Measurements from ENCODE around the gene FASTKD1.

Gene FASTKD1

GRCh38 chr2:169507698-169508097 lies 66.0 kb downstream of the FASTKD1 start:
- no peak for DNase-seq (ENCODE audit: low read depth)
- H3K4me3 ChIP-seq (ENCODE audit: low read depth, low read length), result no peak overlapping the region
- no peak for TF ChIP-seq POLR2A (IDR thresholded peaks at IDR 0.05; ENCODE audit: extremely low read depth, insufficient read length)
- no peak for TF ChIP-seq MAX (IDR thresholded peaks at IDR 0.05; ENCODE audit: low read depth, low read length)
- no peak for TF ChIP-seq MYC (IDR thresholded peaks at IDR 0.05; ENCODE audit: low read depth, low read length)
- TF ChIP-seq CTCF (IDR thresholded peaks at IDR 0.05; ENCODE audit: low read depth, low read length), result no peak

GRCh38 chr2:169504651-169505050 lies 69.0 kb downstream of the FASTKD1 start:
- DNase-seq (ENCODE audit: low read depth), result no peak
- TF ChIP-seq MAX (IDR thresholded peaks at IDR 0.05; ENCODE audit: low read depth, low read length), result no peak
- TF ChIP-seq MYC (IDR thresholded peaks at IDR 0.05; ENCODE audit: low read depth, low read length), result no peak
- TF ChIP-seq CTCF (IDR thresholded peaks at IDR 0.05; ENCODE audit: low read depth, low read length), result no peak
- no peak for TF ChIP-seq POLR2A (IDR thresholded peaks at IDR 0.05; ENCODE audit: extremely low read depth, insufficient read length)
- no peak overlapping the region for H3K4me3 ChIP-seq (ENCODE audit: low read depth, low read length)

GRCh38 chr2:169495310-169495928 lies 78.2 kb downstream of the FASTKD1 start:
- H3K4me3 ChIP-seq (ENCODE audit: low read depth, low read length), result no peak overlapping the region
- no peak for DNase-seq (ENCODE audit: low read depth)
- TF ChIP-seq POLR2A (IDR thresholded peaks at IDR 0.05; ENCODE audit: extremely low read depth, insufficient read length), result no peak
- TF ChIP-seq MAX (IDR thresholded peaks at IDR 0.05; ENCODE audit: low read depth, low read length), result no peak
- TF ChIP-seq MYC (IDR thresholded peaks at IDR 0.05; ENCODE audit: low read depth, low read length), result no peak
- no peak for TF ChIP-seq CTCF (IDR thresholded peaks at IDR 0.05; ENCODE audit: low read depth, low read length)

- TF ChIP-seq MAX (IDR thresholded peaks at IDR 0.05; ENCODE audit: low read depth, low read length), result no peak
- no peak for TF ChIP-seq MYC (IDR thresholded peaks at IDR 0.05; ENCODE audit: low read depth, low read length)
- TF ChIP-seq CTCF (IDR thresholded peaks at IDR 0.05; ENCODE audit: low read depth, low read length), result no peak
- no peak for TF ChIP-seq POLR2A (IDR thresholded peaks at IDR 0.05; ENCODE audit: extremely low read depth, insufficient read length)
- DNase-seq (ENCODE audit: low read depth), result no peak
These were observed 80.3 kb downstream of the FASTKD1 start for GRCh38 chr2:169493360-169493759.

GRCh38 chr2:169491378-169491777 lies 82.3 kb downstream of the FASTKD1 start:
- no peak for TF ChIP-seq MAX (IDR thresholded peaks at IDR 0.05; ENCODE audit: low read depth, low read length)
- TF ChIP-seq CTCF (IDR thresholded peaks at IDR 0.05; ENCODE audit: low read depth, low read length), result no peak
- TF ChIP-seq MYC (IDR thresholded peaks at IDR 0.05; ENCODE audit: low read depth, low read length), result no peak
- TF ChIP-seq POLR2A (IDR thresholded peaks at IDR 0.05; ENCODE audit: extremely low read depth, insufficient read length), result no peak
- DNase-seq (ENCODE audit: low read depth), result no peak
- H3K4me3 ChIP-seq (ENCODE audit: low read depth, low read length), result no peak overlapping the region

More at GRCh38 chr2:169493360-169493759, 80.3 kb downstream of the FASTKD1 start:
- H3K4me3 ChIP-seq (ENCODE audit: low read depth, low read length), result no peak overlapping the region

Data from NB4 (cell line).